HepG2 (cell line): ENCODE measurements around the gene STRA6. TPM values are rescaled to one million over a fixed set of nuclear protein-coding genes. Genes with fewer than 3 reads are reported as not detected.

ENCODE experiments used
- ATAC-seq: fragments of 200-7000 bp; cut with Tn5 transposase; 3 replicates; pipeline ENCODE4 v1.9.1; 2020; ENCODE audit warnings: mild to moderate bottlenecking, moderate library complexity
- BruUV-seq: library from RNA; stranded (reverse); fragments of 400-500 nt; replicated peaks from 2 replicates; lab custom pipeline; 2021; lab: Mats Ljungman, UMichigan
- CTCF ChIA-PET: fragments of 300-600 bp; formaldehyde crosslinking; extraction: SDS; loops from one replicate; lab custom pipeline; 2021; ENCODE audit warnings: low total read pairs, inconsistent platforms, low intra/inter-chr PET ratio; lab: Yijun Ruan, JAX
- POLR2A ChIA-PET: fragments of 350-600 bp; sonication (Branson Sonifier 250); formaldehyde crosslinking; loops from one replicate; lab custom pipeline; 2020; ENCODE audit warnings: antibody characterized with exemption, inconsistent platforms; lab: Yijun Ruan, JAX
- DNase-seq: peaks from one replicate; pipeline ENCODE4 v3.0.0-alpha.2; 2015; ENCODE audit warnings: low spot score
- FAIRE-seq: peaks from 3 replicates; lab custom pipeline; 2011; peaks lifted over from hg19 to GRCh38; lab: Jason Lieb, UNC
- H2AFZ ChIP-seq: one replicate; pipeline ENCODE4 v1.6.1; 2011; ENCODE audit warnings: low read length, inconsistent platforms
- H3K27ac ChIP-seq: fragments of 300-600 bp; 3 replicates; pipeline ENCODE4 v1.8.0; 2011; ENCODE audit warnings: mixed run types, mild to moderate bottlenecking, mixed read lengths, low read length, inconsistent platforms; ENCODE audit not compliant: insufficient read depth; ENCODE audit errors: extremely low read length
- H3K27me3 ChIP-seq, 2 experiments: fragments of 200-600 bp in 1 of 2; 2 replicates in 1 of 2; 3 replicates in 1 of 2; pipeline versions ENCODE4 v1.6.0 to v1.8.0; 2011; ENCODE audit warnings: low read length in 2 of 2, mild to moderate bottlenecking in 2 of 2, moderate library complexity in 2 of 2, inconsistent platforms in 1 of 2; ENCODE audit not compliant: insufficient read depth in 2 of 2, control insufficient read depth in 1 of 2
- H3K36me3 ChIP-seq, 2 experiments: fragments of 200-600 bp in 1 of 2; replicated peaks in 1 of 2; 2 replicates in 1 of 2; 3 replicates in 1 of 2; pipeline versions ENCODE4 v1.5.1 to v1.8.0; 2011; ENCODE audit warnings: low read length in 2 of 2, inconsistent platforms in 1 of 2; ENCODE audit not compliant: insufficient read depth in 2 of 2, control insufficient read depth in 1 of 2
- H3K4me1 ChIP-seq: 2 replicates; pipeline ENCODE4 v1.5.1; 2012; ENCODE audit warnings: low read length, inconsistent platforms; ENCODE audit not compliant: insufficient read depth
- H3K4me2 ChIP-seq: 2 replicates; pipeline ENCODE4 v1.6.0; 2011; ENCODE audit warnings: low read depth, low read length, inconsistent platforms
- H3K4me3 ChIP-seq, 3 experiments: fragments of 200-600 bp in 1 of 3; sonication (generic), shearing (Covaris generic) in 1 of 3; replicated peaks in 1 of 3; 2 replicates each; pipeline ENCODE4 v1.5.1; 2011 to 2016; ENCODE audit warnings: low read length in 3 of 3, inconsistent platforms in 2 of 3, low read depth in 2 of 3, mild to moderate bottlenecking in 2 of 3, control low read depth in 1 of 3, mixed read lengths in 1 of 3; ENCODE audit not compliant: insufficient read depth in 1 of 3
- H3K79me2 ChIP-seq: one replicate; pipeline ENCODE4 v1.6.1; 2011; ENCODE audit warnings: low read length, inconsistent platforms; ENCODE audit not compliant: insufficient read depth
- H3K9ac ChIP-seq: 2 replicates; pipeline ENCODE4 v1.6.0; 2011; ENCODE audit warnings: mild to moderate bottlenecking, low read depth, low read length, inconsistent platforms; ENCODE audit not compliant: insufficient read depth
- H3K9me3 ChIP-seq: 2 replicates; pipeline ENCODE4 v1.5.1; 2012; ENCODE audit warnings: mild to moderate bottlenecking, low read length
- H4K20me1 ChIP-seq: 2 replicates; pipeline ENCODE4 v1.6.0; 2011; ENCODE audit warnings: inconsistent platforms, mild to moderate bottlenecking, low read length, moderate library complexity; ENCODE audit not compliant: insufficient read depth
- ARNT ChIP-seq: fragments of 450-650 bp; IDR thresholded peaks from 2 replicates; pipeline ENCODE4 v1.6.1; 2017
- LRRFIP1 ChIP-seq: sonication (generic); formaldehyde crosslinking; conservative IDR thresholded peaks from 2 replicates; pipeline ENCODE4 v1.4.0; 2020; ENCODE audit warnings: missing genetic modification reagents
- NFYB ChIP-seq: sonication (generic); formaldehyde crosslinking; IDR thresholded peaks from 2 replicates; pipeline ENCODE4 v1.4.0; 2020; ENCODE audit warnings: missing genetic modification reagents
- ZNF142 ChIP-seq: sonication (generic); formaldehyde crosslinking; IDR thresholded peaks from 2 replicates; pipeline ENCODE4 v1.4.0; 2020; ENCODE audit warnings: missing genetic modification reagents
- ZNF143 ChIP-seq: sonication (generic); formaldehyde crosslinking; IDR thresholded peaks from 2 replicates; pipeline ENCODE4 v1.4.0; 2020; ENCODE audit warnings: missing genetic modification reagents
- WGBS: methylation state at CpG from one replicate; pipeline ENCODE4 v1.1.6; 2017; ENCODE audit warnings: low lambda C conversion rate; 5-methylcytosine and 5-hydroxymethylcytosine counted together
- in situ Hi-C: cut with HindIII; loops from 2 replicates; pipeline ENCODE4 v1.10.0; 2017; ENCODE audit warnings: low pct_unique_long_range_greater_than_20kb; ENCODE audit not compliant: extremely low pct_ligation_motif_present
- intact Hi-C: fragments of 100-400 bp; cut with micrococcal nuclease; formaldehyde crosslinking; loops from one replicate; pipeline ENCODE4 v1.10.0; 2022; ENCODE audit not compliant: unreplicated experiment
- polyA plus RNA-seq, 8 experiments: library from polyadenylated mRNA; depleted of rRNA in 3 of 8; stranded (reverse) in 7 of 8; unstranded in 1 of 8; fragments of >200 nt; fragmentation: Illumina TruSeq in 4 of 8; extraction: Trizol in 4 of 8; gene quantifications; 2 replicates each; pipeline versions ENCODE4 v1.2.1 to v1.2.3, GENCODE V29; 2011 to 2016; ENCODE audit warnings: low read depth in 4 of 8, missing spikeins in 1 of 8, mixed read lengths in 1 of 8; ENCODE audit not compliant: insufficient read depth in 1 of 8
- total RNA-seq, 5 experiments: library from RNA; depleted of rRNA; stranded (reverse); fragments of >200 nt; fragmentation: Illumina TruSeq; extraction: Trizol; gene quantifications; 2 replicates each; pipeline ENCODE4 v1.2.3, GENCODE V29; 2016; ENCODE audit warnings: low read depth in 1 of 5
- TF ChIP-seq, protein P1 (sequence below): sonication (generic); formaldehyde crosslinking; IDR thresholded peaks from 2 replicates; pipeline ENCODE4 v1.9.0; 2022; ENCODE audit warnings: missing genetic modification reagents, mild to moderate bottlenecking, borderline replicate concordance

The STRA6 gene
- total and polyA plus RNA-seq, 2 of the 13 experiments (the other 11 are each of a cell fraction or from before 2014, with no cell fraction given), result 1.6 to 2.1 TPM

- TF ChIP-seq ZNF142 (CRISPR knock-in tag), result no peak
Observed at GRCh38 chr15:74206801-74207281, 4.3 kb upstream of the STRA6 start (continued).

DNA sequence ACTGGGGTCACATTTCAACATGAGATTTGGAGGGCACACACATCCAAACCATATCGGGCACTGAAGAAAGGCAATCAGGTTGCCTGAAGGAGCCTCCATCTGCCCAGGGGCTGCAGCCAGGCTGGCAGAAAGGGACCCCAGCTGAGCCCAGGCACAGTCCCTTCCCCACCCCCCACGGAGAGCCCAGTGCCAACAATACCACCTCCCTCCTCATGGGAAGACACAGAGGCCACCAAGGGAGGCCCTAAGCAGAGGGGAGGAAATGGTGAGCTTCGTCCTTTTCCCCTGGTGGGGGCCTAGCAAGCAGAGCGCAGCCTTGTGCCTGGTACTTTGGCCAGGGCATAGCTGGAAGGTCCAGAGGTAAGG is 3.0 kb upstream of the STRA6 start:
- in situ Hi-C loops, result no loop called here
- Histone ChIP-seq H3K9ac (no peak overlapping the region), H4K20me1 (0 out of 2 replicates have a peak, but pooled peaks cover 5% of the 10 kb centered on the region), H3K27me3 (peaks cover 10 to 40% of the 10 kb centered on the region in 2 experiments), H3K4me1 (peaks cover 54% of the 10 kb centered on the region), H3K4me3 (no peak overlapping the region), H3K79me2 (no peaks in the 10 kb centered on the region), H2AFZ (no peak overlapping the region), H3K9me3 (no peaks in the 10 kb centered on the region), H3K27ac (no peak overlapping the region), H3K4me2 (no peak overlapping the region), H3K36me3 (no peaks in the 10 kb centered on the region)
- FAIRE-seq, result no peak
- BruUV-seq, result no TSS peak
- CTCF ChIA-PET, result no interaction called here
- POLR2A ChIA-PET, result no interaction called here
- ATAC-seq, result no peak
- DNase-seq, result no peak
- WGBS, result 47% methylated on average over 3 of the region's 4 CpGs
- intact Hi-C loops, result no loop called here
- TF ChIP-seq NFYB (no peak), ARNT (no peak), LRRFIP1 (CRISPR knock-in tag) (no peak), ZNF143 (CRISPR knock-in tag) (no peak)
- TF ChIP-seq, protein P1, sequence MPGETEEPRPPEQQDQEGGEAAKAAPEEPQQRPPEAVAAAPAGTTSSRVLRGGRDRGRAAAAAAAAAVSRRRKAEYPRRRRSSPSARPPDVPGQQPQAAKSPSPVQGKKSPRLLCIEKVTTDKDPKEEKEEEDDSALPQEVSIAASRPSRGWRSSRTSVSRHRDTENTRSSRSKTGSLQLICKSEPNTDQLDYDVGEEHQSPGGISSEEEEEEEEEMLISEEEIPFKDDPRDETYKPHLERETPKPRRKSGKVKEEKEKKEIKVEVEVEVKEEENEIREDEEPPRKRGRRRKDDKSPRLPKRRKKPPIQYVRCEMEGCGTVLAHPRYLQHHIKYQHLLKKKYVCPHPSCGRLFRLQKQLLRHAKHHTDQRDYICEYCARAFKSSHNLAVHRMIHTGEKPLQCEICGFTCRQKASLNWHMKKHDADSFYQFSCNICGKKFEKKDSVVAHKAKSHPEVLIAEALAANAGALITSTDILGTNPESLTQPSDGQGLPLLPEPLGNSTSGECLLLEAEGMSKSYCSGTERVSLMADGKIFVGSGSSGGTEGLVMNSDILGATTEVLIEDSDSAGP (CRISPR knock-in tag), result no peak
